ENCODE results near the gene MTMR4. TPM values are rescaled to one million over a fixed set of nuclear protein-coding genes. Genes with fewer than 3 reads are reported as not detected.

The MTMR4 gene
- total and polyA plus RNA-seq, 9 donors, result 14.5 to 60.1 (median 27.7) TPM

DNA sequence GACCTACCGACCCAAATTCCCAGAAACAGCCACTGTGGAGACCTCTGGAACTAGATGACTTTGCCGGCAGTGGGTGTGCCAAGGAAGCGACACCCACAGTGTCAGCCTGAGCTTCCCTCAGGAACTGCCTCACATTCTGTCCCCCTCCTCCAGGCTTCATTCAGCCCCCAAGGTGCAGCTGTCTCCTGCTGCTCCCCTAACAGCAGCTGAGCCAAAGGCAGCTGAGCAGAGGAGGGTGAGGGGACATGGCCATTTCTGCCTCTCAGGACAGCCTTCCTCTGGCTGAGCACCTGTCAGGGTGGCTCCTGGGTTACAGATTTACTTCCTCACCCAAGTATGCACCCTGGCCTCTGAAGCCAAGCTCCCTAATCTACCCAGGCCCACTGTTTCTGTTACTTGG is 22.1 kb upstream of the MTMR4 start:
- no peak for TF ChIP-seq POLR2A (IDR thresholded peaks at IDR 0.05)
- TF ChIP-seq CTCF (IDR thresholded peaks at IDR 0.05), result no peak
- no peak for TF ChIP-seq EP300 (IDR thresholded peaks at IDR 0.05)
- Histone ChIP-seq H3K9me3 (no peaks in the 10 kb centered on the region), H3K36me3 (no peaks in the 10 kb centered on the region), H3K27ac (no peak overlapping the region), H3K27me3 (no peaks in the 10 kb centered on the region), H3K4me1 (ENCODE audit: insufficient read depth) (peaks cover 3% of the 10 kb centered on the region), H3K4me3 (no peak overlapping the region)
- intact Hi-C loops (cut with DNase I), result no loop called here
- 73 to 79% (median 73%) methylated on average over 3 of the region's 3 CpGs for WGBS, 3 donors
- DNase-seq, result no peak

GRCh38 chr17:58535431-58535830 is 21.0 kb upstream of the MTMR4 start:
- TF ChIP-seq CTCF (IDR thresholded peaks at IDR 0.05) (no peak), EP300 (IDR thresholded peaks at IDR 0.05) (no peak), POLR2A (IDR thresholded peaks at IDR 0.05) (no peak)
- Histone ChIP-seq H3K27me3 (no peaks in the 10 kb centered on the region), H3K4me1 (ENCODE audit: insufficient read depth) (peaks cover 3% of the 10 kb centered on the region), H3K36me3 (no peaks in the 10 kb centered on the region), H3K4me3 (no peak overlapping the region), H3K27ac (no peak overlapping the region), H3K9me3 (no peaks in the 10 kb centered on the region)
- intact Hi-C loops (cut with DNase I), result no loop called here
- no peak for DNase-seq
- 71 to 80% (median 78%) methylated on average over 2 of the region's 2 CpGs for WGBS, 3 donors

DNA sequence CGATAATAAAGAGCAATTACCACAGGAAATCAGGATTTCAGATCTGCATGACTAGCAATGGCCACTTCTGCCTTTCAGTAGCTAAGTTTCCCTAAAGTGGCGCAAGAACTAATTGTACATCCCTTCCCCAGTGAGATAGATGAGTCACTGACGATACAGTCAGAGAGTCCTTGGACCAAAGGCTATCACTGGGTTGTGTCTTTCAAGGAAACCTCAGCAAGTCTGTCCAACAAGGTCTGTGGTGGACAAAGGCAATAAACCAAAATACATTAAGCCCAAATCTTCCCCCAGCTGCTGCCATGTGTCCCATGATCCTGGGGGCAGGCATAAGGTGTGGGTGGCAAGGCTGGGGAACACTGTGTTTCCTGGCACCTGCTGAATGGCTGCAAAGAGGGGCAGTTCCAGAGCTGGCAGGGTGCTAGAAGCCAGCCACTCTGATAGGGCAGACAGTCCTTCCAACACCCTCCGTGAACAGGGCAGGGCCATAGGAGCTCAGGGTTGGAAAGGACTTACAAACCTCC is 20.5 kb upstream of the MTMR4 start:
- WGBS, 3 donors, result 67 to 76% (median 72%) methylated on average over 4 of the region's 4 CpGs
- no peak for TF ChIP-seq EP300 (IDR thresholded peaks at IDR 0.05)
- TF ChIP-seq POLR2A (IDR thresholded peaks at IDR 0.05), result no peak
- no peak for TF ChIP-seq CTCF (IDR thresholded peaks at IDR 0.05)
- intact Hi-C loops (cut with DNase I), result no loop called here
- H3K27me3 ChIP-seq, result no peaks in the 10 kb centered on the region
- peaks cover 3% of the 10 kb centered on the region for H3K4me1 ChIP-seq (ENCODE audit: insufficient read depth)
- H3K36me3 ChIP-seq, result no peaks in the 10 kb centered on the region
- H3K9me3 ChIP-seq, result no peaks in the 10 kb centered on the region
- no peak overlapping the region for H3K4me3 ChIP-seq
- DNase-seq, result no peak
- no peak overlapping the region for H3K27ac ChIP-seq

GRCh38 chr17:58534331-58534730 is 19.9 kb upstream of the MTMR4 start:
- DNase-seq, result no peak
- Histone ChIP-seq H3K27ac (no peak overlapping the region), H3K4me3 (no peak overlapping the region), H3K36me3 (no peaks in the 10 kb centered on the region), H3K9me3 (no peaks in the 10 kb centered on the region), H3K4me1 (ENCODE audit: insufficient read depth) (peaks cover 6% of the 10 kb centered on the region), H3K27me3 (no peaks in the 10 kb centered on the region)
- intact Hi-C loops (cut with DNase I), result no loop called here
- TF ChIP-seq CTCF (IDR thresholded peaks at IDR 0.05), result no peak
- TF ChIP-seq POLR2A (IDR thresholded peaks at IDR 0.05), result no peak
- TF ChIP-seq EP300 (IDR thresholded peaks at IDR 0.05), result no peak
- 62 to 66% (median 65%) methylated on average over 3 of the region's 3 CpGs for WGBS, 3 donors
